Esophagus squamous epithelium (tissue), 4 donors: Measurements from ENCODE around the gene MRPL40.

Source experiments
- CTCF ChIP-seq, 6 experiments: fragments of 450-650 bp in 4 of 6; fragments of 200-600 bp in 2 of 6; sonication (generic) in 2 of 6; IDR thresholded peaks; one replicate each; pipeline ENCODE4 v1.5.1; 2016 to 2019; ENCODE audit warnings: antibody characterized with exemption in 6 of 6, mild to moderate bottlenecking in 4 of 6, moderate library complexity in 4 of 6
- POLR2A ChIP-seq, 4 donors: fragments of 450-650 bp; IDR thresholded peaks; one replicate each; pipeline ENCODE4 v1.6.1; 2017; ENCODE audit warnings: antibody characterized with exemption in 4 of 4, mild to moderate bottlenecking in 4 of 4, moderate library complexity in 3 of 4

GRCh38 chr22:19412478-19412877, 19.9 kb upstream of the MRPL40 start:
- TF ChIP-seq CTCF (IDR thresholded peaks at IDR 0.05) (no peak), POLR2A (IDR thresholded peaks at IDR 0.05) (no peak)
